ENCODE measurements around the gene SIPA1L3. TPM values are rescaled to one million over a fixed set of nuclear protein-coding genes. Genes with fewer than 3 reads are reported as not detected.

Gene SIPA1L3
- total and polyA plus RNA-seq, 10 of the 15 experiments (the other 5 are each of a cell fraction or from before 2014, with no cell fraction given), result 0.24 to 66.2 (median 19.1) TPM

- no TSS peak for BruUV-seq (replicated peaks)
- intact Hi-C loops (cut with micrococcal nuclease; ENCODE audit: unreplicated experiment), result no loop called here
Observed at GRCh38 chr19:38206006-38206745, 299.2 kb downstream of the SIPA1L3 start.

More at GRCh38 chr19:38206006-38206745, 299.2 kb downstream of the SIPA1L3 start:
- Histone ChIP-seq H2AFZ (ENCODE audit: control insufficient read depth, low read depth, low read length) (no peak overlapping the region), H3K27ac (ENCODE audit: control insufficient read depth, insufficient read depth) (no peak overlapping the region), H3K9ac (ENCODE audit: control insufficient read depth, insufficient read depth, low read length) (no peak overlapping the region), H3K9me3 (replicated peaks; ENCODE audit: control insufficient read depth, insufficient read depth, low read length) (no peaks in the 10 kb centered on the region), H3K79me2 (ENCODE audit: control insufficient read depth, insufficient read depth, low read length) (no peaks in the 10 kb centered on the region), H3K4me2 (ENCODE audit: control insufficient read depth, insufficient read depth) (no peak overlapping the region), H3K4me1 (ENCODE audit: control insufficient read depth, insufficient read depth, low read length) (peaks cover 14% of the 10 kb centered on the region), H3K4me3 (no peak overlapping the region), H3K27me3 (replicated peaks in 1 of 2; ENCODE audit: control insufficient read depth in 2 of 2, insufficient read depth in 2 of 2, low read length in 1 of 2) (no peaks in the 10 kb centered on the region), H4K20me1 (ENCODE audit: control insufficient read depth, insufficient read depth) (no peaks in the 10 kb centered on the region), H3K36me3 (ENCODE audit: control insufficient read depth in 2 of 2, insufficient read depth in 2 of 2, low read length in 1 of 2) (peaks cover 3 to 13% of the 10 kb centered on the region in 2 experiments; a peak in 3 of 4 replicates)
- in situ Hi-C loops (cut with MboI), result no loop called here
- no peak for ATAC-seq
- CTCF ChIA-PET, result no interaction called here
- DNase-seq (ENCODE audit: low read depth, low spot score), result no peak
- TF ChIP-seq TCF12 (IDR thresholded peaks at IDR 0.05; ENCODE audit: low read depth, low read length) (no peak), EZH2 (IDR thresholded peaks at IDR 0.05; ENCODE audit: borderline replicate concordance, control insufficient read depth, low read depth, low read length) (no peak), SRF (IDR thresholded peaks at IDR 0.05; ENCODE audit: low read depth in 2 of 2, low read length in 2 of 2) (no peak), MXI1 (IDR thresholded peaks at IDR 0.05; ENCODE audit: low read depth, low read length) (no peak), ZSCAN29 (IDR thresholded peaks at IDR 0.05) (no peak), CBX3 (IDR thresholded peaks at IDR 0.05; ENCODE audit: borderline replicate concordance, low read depth) (no peak), SUZ12 (IDR thresholded peaks at IDR 0.05; ENCODE audit: unreplicated experiment) (no peak), NBN (IDR thresholded peaks at IDR 0.05) (no peak), IKZF1 (conservative IDR thresholded peaks at IDR 0.05) (no peak), ESRRA (IDR thresholded peaks at IDR 0.05; ENCODE audit: low read length) (no peak), ZNF217 (IDR thresholded peaks at IDR 0.05) (no peak), STAT3 (IDR thresholded peaks at IDR 0.05; ENCODE audit: low read depth, low read length) (no peak), E2F4 (IDR thresholded peaks at IDR 0.05; ENCODE audit: low read depth, low read length) (no peak)
- TF ChIP-seq, protein P1, sequence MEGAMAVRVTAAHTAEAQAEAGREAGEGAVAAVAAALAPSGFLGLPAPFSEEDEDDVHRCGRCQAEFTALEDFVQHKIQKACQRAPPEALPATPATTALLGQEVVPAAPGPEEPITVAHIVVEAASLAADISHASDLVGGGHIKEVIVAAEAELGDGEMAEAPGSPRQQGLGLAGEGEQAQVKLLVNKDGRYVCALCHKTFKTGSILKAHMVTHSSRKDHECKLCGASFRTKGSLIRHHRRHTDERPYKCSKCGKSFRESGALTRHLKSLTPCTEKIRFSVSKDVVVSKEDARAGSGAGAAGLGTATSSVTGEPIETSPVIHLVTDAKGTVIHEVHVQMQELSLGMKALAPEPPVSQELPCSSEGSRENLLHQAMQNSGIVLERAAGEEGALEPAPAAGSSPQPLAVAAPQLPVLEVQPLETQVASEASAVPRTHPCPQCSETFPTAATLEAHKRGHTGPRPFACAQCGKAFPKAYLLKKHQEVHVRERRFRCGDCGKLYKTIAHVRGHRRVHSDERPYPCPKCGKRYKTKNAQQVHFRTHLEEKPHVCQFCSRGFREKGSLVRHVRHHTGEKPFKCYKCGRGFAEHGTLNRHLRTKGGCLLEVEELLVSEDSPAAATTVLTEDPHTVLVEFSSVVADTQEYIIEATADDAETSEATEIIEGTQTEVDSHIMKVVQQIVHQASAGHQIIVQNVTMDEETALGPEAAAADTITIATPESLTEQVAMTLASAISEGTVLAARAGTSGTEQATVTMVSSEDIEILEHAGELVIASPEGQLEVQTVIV (IDR thresholded peaks at IDR 0.05; ENCODE audit: borderline replicate concordance, partially characterized antibody), result no peak
- POLR2A ChIA-PET, result no interaction called here
- RAD21 ChIA-PET (ENCODE audit: unreplicated experiment), result no interaction called here
- SMC1A ChIA-PET (ENCODE audit: uncharacterized antibody, unreplicated experiment), result interaction anchor here (0.5 kb wide), 1 partner anchor 216 kb away, joined by 3 read pairs; no protein-coding TSS in a partner anchor
- FAIRE-seq, result no peak
- 95% methylated on average over 36 of the region's 36 CpGs for WGBS (ENCODE audit: insufficient coverage, insufficient replicate concordance, low lambda C conversion rate, missing lambda C conversion rate)

Data from GM12878 (cell line).